G401.6 (cell line): ENCODE data around the gene TMCC2.
A peak's percentile ranks its signal among the peaks of the same experiment; 100 is the strongest.

ENCODE experiments used
- FAIRE-seq: peaks from 2 replicates; lab custom pipeline; 2012; peaks lifted over from hg19 to GRCh38; lab: Jason Lieb, UNC

Gene TMCC2

GRCh38 chr1:205260948-205261732 is 33.4 kb downstream of the TMCC2 start:
- FAIRE-seq: no peak

GRCh38 chr1:205261946-205262691 is 34.4 kb downstream of the TMCC2 start:
- FAIRE-seq: no peak

- no peak for FAIRE-seq
These were observed 35.0 kb downstream of the TMCC2 start for GRCh38 chr1:205262731-205263171.

- FAIRE-seq: no peak
These were observed 35.9 kb downstream of the TMCC2 start for GRCh38 chr1:205263580-205264190.

- FAIRE-seq: no peak
These were observed 39.0 kb downstream of the TMCC2 start for GRCh38 chr1:205266611-205267305.

- no peak for FAIRE-seq
These were observed 39.7 kb downstream of the TMCC2 start for GRCh38 chr1:205267306-205267902.

- FAIRE-seq: no peak
These were observed 41.3 kb downstream of the TMCC2 start for GRCh38 chr1:205268846-205269680.

- no peak for FAIRE-seq
These were observed 42.0 kb downstream of the TMCC2 start for GRCh38 chr1:205269711-205270110.

- no peak for FAIRE-seq
These were observed 42.5 kb downstream of the TMCC2 start for GRCh38 chr1:205270271-205270670.

- no peak for FAIRE-seq
These were observed 43.0 kb downstream of the TMCC2 start for GRCh38 chr1:205270764-205271163.

GRCh38 chr1:205271277-205271676 is 43.5 kb downstream of the TMCC2 start:
- no peak for FAIRE-seq

- no peak for FAIRE-seq
These were observed 44.0 kb downstream of the TMCC2 start for GRCh38 chr1:205271745-205272144.

GRCh38 chr1:205272536-205272935 is 44.8 kb downstream of the TMCC2 start:
- FAIRE-seq: no peak

- peak; percentile 95 for FAIRE-seq
These were observed 45.8 kb downstream of the TMCC2 start for GRCh38 chr1:205273551-205273982.

GRCh38 chr1:205274041-205274691 is 46.4 kb downstream of the TMCC2 start:
- FAIRE-seq: no peak

GRCh38 chr1:205275133-205275532 is 47.4 kb downstream of the TMCC2 start:
- FAIRE-seq: no peak

- no peak for FAIRE-seq
These were observed 48.4 kb downstream of the TMCC2 start for GRCh38 chr1:205275916-205276688.

- FAIRE-seq: no peak
These were observed 48.9 kb downstream of the TMCC2 start for GRCh38 chr1:205276689-205277065.

GRCh38 chr1:205279986-205280385 is 52.2 kb downstream of the TMCC2 start:
- no peak for FAIRE-seq
